HG03354 (cell line): ENCODE results near the gene ATP6AP1.

ENCODE experiments used
- ATAC-seq: cut with Tn5 transposase; IDR thresholded peaks from one replicate; pipeline ENCODE4 v1.9.1; 2021; ENCODE audit warnings: mild to moderate bottlenecking; ENCODE audit not compliant: unreplicated experiment, poor library complexity, severe bottlenecking

ATP6AP1 gene

DNA sequence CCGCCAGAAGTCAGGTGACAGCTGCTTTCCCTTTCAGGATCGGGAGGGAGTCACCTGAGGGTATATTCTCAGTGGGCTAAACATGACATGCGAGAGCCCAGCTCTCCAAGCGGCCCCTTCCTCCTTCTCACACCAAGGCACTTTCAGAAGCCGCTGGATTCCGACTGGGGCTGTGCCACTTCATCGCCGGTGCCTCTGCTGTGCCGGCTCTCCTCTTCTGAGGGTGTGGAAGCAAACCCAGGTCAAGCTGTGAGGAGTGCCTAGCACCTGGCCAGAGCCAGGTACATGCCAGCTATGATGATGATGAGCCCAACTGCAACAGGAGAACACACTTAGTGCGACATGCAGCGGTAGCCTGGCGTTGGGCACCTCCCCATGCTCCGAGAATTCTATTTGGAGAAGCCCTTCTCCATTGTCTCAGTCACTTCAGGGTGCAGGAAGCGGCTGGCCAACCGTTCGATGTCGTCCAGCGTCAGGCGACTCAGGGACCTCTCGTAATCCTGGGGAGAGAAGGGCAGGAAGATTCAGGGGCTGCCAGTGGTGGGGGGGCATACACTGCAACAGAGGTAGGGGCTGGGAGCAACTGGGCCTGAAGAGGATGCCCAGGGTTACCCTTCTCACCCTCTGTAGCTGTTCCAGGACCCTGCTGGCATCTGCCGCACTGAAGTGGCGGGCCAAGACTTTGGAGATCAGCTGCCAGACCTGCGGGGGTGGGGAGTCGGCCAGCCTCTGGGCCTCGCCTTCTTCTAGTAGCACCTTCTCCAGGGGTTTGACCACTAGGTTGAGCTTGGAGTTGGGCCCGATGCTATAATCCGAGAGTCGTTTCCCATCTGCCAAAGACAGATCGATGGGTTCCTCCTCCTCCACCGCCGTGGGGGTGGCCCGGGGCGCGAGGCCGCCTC, 56.9 kb downstream of the ATP6AP1 start:
- ATAC-seq, result no peak

DNA sequence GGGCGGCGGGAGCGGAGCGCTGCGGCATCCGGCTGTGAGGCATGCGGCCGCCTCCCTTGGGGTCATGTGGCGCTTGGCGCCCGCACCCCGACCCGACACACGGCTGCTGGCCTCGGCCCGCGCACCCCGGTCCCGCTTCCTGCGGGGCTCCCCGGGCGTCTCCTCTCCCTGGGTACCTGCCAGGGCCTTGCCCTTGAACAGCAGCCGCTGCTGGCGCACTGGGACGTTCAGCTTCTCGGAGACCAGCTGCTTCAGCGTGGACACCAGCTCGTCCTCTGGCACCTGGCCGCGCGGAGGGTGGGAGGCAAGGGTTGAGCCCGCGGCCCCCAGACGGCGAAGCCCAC, 57.5 kb downstream of the ATP6AP1 start:
- ATAC-seq, result no peak
